Heart left ventricle (tissue), 13 donors: ENCODE measurements around the gene ANP32E.

ENCODE experiments used
- POLR2A ChIP-seq, 2 donors: fragments of 450-650 bp; IDR thresholded peaks; one replicate each; pipeline ENCODE4 v1.6.1; 2017; ENCODE audit warnings: antibody characterized with exemption in 2 of 2, mild to moderate bottlenecking in 2 of 2, moderate library complexity in 2 of 2
- TF ChIP-seq, protein P1 (sequence below), 12 donors: fragments of 200-600 bp; sonication (generic) in 4 of 12; IDR thresholded peaks; one replicate each; pipeline versions ENCODE4 v1.5.0 to v1.8.0; 2018 to 2022; ENCODE audit warnings: antibody characterized with exemption in 12 of 12, mild to moderate bottlenecking in 5 of 12
- donor health status: ischemic (EF 13 %, LVEDD 7.1; RV severe dilation, severe dysfunction).
- donor health status: DM: no; HTN: yes; CAD: no.
- donor health status: DM: no; HTN: no; CAD: no.
- donor health status: ischemic (EF 25% LVEDD 6.9; RV normal size, moderate dysfunction).
- donor health status: ischemic (EF 25% LVEDD 5.7; RV mildly dilated, moderate dysfunction).
- donor health status: ischemic (EF 35%, LVEDD 5.7; RV mildly dilated, moderate dysfunction).
- donor health status: nonischemic (EF 11% LVEDD 7.7; RV severe dilation, severe dysfunction).
- donor health status: DM: yes; HTN: yes; CAD: no.
- donor health status: PGD.
- donor health status: ischemic (EF 29% LVEDD 5.4; RV normal size, mild dysfunction).
- donor health status: nonischemic (EF 23%, LVEDD 6.1; RV moderate dilation, normal function).

DNA sequence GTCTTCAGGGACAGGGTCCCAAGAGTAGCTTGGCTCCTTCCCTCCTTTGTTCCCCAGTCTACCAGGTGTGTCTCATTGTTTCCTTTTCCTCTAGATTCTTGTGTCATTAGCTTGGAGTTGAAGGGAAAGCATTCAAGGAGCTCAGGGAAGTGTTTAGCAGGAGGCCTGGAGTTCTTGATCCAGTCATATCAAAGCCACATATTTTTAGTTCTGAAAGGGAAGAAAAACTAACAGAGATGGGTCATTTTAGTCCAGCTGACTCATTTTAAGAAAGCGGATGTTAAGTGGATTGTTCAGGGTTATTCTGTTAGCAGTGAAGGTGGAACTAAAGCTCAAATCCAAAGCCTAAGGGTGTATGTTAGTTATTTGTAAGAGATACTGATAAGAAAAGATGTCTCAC is 37.4 kb upstream of the ANP32E start:
- TF ChIP-seq, protein P1, sequence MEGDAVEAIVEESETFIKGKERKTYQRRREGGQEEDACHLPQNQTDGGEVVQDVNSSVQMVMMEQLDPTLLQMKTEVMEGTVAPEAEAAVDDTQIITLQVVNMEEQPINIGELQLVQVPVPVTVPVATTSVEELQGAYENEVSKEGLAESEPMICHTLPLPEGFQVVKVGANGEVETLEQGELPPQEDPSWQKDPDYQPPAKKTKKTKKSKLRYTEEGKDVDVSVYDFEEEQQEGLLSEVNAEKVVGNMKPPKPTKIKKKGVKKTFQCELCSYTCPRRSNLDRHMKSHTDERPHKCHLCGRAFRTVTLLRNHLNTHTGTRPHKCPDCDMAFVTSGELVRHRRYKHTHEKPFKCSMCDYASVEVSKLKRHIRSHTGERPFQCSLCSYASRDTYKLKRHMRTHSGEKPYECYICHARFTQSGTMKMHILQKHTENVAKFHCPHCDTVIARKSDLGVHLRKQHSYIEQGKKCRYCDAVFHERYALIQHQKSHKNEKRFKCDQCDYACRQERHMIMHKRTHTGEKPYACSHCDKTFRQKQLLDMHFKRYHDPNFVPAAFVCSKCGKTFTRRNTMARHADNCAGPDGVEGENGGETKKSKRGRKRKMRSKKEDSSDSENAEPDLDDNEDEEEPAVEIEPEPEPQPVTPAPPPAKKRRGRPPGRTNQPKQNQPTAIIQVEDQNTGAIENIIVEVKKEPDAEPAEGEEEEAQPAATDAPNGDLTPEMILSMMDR (IDR thresholded peaks at IDR 0.05) = no peak
- no peak for TF ChIP-seq POLR2A (IDR thresholded peaks at IDR 0.05)
